Measurements from ENCODE around the gene TAAR5.

DNA sequence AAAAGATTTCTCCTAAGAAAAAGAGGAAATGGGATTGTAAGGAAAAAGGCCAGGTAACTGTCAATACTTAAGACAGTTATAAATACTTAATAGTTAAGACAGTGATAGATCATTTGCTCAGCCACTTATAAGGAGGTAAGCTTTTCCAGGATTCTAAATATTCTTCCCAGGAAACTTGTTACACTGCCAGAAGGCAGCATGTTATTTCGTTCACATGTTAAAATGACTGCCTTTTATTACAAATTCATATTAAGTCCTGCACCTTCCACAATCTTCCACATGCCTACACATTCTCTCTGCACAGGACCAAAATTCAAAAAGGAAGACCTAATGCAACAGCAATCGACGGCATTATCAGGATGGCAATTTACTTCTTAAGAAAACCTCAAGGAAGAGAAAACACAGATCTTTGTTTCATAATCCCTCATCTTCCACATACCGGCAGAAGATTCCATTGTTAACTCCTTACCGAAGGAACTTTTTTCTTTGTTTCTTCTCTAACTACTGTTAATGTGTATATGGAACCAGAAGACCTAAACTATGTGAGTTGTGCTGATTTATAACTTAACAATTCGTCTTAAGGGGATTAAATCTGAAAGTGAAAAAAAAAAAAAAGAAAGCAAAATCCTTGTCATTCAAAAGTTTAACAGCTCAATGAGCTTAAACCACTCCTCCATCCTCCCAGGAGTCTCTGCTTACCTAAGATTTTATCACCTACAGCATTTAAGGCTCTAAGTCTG lies 33.7 kb upstream of the TAAR5 start:
- no peak for TF ChIP-seq EP300 (IDR thresholded peaks at IDR 0.05)
- TF ChIP-seq, protein P1, sequence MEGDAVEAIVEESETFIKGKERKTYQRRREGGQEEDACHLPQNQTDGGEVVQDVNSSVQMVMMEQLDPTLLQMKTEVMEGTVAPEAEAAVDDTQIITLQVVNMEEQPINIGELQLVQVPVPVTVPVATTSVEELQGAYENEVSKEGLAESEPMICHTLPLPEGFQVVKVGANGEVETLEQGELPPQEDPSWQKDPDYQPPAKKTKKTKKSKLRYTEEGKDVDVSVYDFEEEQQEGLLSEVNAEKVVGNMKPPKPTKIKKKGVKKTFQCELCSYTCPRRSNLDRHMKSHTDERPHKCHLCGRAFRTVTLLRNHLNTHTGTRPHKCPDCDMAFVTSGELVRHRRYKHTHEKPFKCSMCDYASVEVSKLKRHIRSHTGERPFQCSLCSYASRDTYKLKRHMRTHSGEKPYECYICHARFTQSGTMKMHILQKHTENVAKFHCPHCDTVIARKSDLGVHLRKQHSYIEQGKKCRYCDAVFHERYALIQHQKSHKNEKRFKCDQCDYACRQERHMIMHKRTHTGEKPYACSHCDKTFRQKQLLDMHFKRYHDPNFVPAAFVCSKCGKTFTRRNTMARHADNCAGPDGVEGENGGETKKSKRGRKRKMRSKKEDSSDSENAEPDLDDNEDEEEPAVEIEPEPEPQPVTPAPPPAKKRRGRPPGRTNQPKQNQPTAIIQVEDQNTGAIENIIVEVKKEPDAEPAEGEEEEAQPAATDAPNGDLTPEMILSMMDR (IDR thresholded peaks at IDR 0.05), result no peak
- no peak for TF ChIP-seq POLR2A (IDR thresholded peaks at IDR 0.05)

All from gastroesophageal sphincter (tissue), 3 donors.